Suprapubic skin (tissue), 3 donors: ENCODE data around the gene CACNA2D2.

Experiments
- POLR2AphosphoS5 ChIP-seq, 3 donors: sonication (generic); formaldehyde crosslinking; IDR thresholded peaks; one replicate each; pipeline ENCODE4 v1.6.1; 2017; ENCODE audit warnings: antibody characterized with exemption in 3 of 3
- TF ChIP-seq, protein P1 (sequence below), 2 donors: fragments of 200-600 bp in 1 of 2; fragments of 450-650 bp in 1 of 2; sonication (generic) in 1 of 2; IDR thresholded peaks; one replicate each; pipeline ENCODE4 v1.5.1; 2016 to 2019; ENCODE audit warnings: antibody characterized with exemption in 2 of 2, mild to moderate bottlenecking in 1 of 2, moderate library complexity in 1 of 2

DNA sequence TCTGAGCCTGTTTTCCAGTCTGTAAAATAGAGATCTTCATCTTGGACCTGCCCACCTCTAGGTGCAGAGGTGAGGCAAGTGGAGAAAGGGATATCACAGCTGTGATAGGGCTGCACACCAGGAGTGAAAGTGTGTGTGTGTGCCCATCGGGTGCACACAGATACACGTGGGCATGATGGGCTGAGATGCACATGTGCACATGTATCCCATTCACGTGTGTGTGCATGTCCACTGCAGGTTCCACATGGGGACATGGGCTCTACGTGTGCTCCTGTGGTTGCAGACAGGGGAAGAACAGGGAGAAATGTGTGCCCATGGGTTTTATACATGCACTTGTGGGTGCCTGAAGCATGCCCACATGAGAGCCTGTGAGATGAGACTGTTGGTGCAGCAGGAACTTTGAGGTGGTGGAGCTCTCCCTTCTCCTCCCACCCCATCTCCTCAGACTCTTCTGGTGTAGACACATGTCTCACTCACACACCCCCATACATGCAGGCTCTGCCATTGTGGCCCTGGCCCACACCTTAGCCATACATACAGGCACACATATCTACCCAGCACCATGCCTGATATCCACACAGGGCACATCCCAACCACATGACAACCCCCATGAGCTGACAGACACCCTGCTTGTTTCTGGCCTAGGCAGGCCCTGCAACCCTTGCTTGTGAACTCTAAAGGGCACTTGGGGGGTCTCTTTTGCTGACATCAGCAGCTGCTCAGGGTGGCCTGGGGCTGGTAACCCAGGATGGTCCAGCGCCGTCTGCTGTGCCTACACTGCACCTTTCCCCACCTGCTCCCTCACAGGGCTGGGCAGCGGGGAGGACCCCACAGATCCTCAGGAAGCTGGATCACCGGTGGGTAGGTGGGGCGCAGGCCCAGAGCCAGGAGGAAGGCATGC lies 86.4 kb downstream of the CACNA2D2 start:
- TF ChIP-seq, protein P1, sequence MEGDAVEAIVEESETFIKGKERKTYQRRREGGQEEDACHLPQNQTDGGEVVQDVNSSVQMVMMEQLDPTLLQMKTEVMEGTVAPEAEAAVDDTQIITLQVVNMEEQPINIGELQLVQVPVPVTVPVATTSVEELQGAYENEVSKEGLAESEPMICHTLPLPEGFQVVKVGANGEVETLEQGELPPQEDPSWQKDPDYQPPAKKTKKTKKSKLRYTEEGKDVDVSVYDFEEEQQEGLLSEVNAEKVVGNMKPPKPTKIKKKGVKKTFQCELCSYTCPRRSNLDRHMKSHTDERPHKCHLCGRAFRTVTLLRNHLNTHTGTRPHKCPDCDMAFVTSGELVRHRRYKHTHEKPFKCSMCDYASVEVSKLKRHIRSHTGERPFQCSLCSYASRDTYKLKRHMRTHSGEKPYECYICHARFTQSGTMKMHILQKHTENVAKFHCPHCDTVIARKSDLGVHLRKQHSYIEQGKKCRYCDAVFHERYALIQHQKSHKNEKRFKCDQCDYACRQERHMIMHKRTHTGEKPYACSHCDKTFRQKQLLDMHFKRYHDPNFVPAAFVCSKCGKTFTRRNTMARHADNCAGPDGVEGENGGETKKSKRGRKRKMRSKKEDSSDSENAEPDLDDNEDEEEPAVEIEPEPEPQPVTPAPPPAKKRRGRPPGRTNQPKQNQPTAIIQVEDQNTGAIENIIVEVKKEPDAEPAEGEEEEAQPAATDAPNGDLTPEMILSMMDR (IDR thresholded peaks at IDR 0.05) = no peak
- no peak for TF ChIP-seq POLR2AphosphoS5 (IDR thresholded peaks at IDR 0.05)
